H4 (cell line): ENCODE results near the gene USP9Y. TPM values are rescaled to one million over a fixed set of nuclear protein-coding genes. Genes with fewer than 3 reads are reported as not detected.
"Not testable (repeated sequence)": the region's sequence is repeated elsewhere in the genome, so short reads cannot be mapped to it uniquely, and the experiment has no call there.

Experiments used
- DNase-seq: peaks from one replicate; pipeline ENCODE4 v3.0.0-alpha.2; 2015; ENCODE audit warnings: low spot score
- total RNA-seq: library from RNA; depleted of rRNA; stranded (reverse); fragments of >200 nt; shearing (Covaris generic); gene quantifications from 2 replicates; pipeline ENCODE4 v1.2.3, GENCODE V29; 2014; rRNA removed

The USP9Y gene, protein sequence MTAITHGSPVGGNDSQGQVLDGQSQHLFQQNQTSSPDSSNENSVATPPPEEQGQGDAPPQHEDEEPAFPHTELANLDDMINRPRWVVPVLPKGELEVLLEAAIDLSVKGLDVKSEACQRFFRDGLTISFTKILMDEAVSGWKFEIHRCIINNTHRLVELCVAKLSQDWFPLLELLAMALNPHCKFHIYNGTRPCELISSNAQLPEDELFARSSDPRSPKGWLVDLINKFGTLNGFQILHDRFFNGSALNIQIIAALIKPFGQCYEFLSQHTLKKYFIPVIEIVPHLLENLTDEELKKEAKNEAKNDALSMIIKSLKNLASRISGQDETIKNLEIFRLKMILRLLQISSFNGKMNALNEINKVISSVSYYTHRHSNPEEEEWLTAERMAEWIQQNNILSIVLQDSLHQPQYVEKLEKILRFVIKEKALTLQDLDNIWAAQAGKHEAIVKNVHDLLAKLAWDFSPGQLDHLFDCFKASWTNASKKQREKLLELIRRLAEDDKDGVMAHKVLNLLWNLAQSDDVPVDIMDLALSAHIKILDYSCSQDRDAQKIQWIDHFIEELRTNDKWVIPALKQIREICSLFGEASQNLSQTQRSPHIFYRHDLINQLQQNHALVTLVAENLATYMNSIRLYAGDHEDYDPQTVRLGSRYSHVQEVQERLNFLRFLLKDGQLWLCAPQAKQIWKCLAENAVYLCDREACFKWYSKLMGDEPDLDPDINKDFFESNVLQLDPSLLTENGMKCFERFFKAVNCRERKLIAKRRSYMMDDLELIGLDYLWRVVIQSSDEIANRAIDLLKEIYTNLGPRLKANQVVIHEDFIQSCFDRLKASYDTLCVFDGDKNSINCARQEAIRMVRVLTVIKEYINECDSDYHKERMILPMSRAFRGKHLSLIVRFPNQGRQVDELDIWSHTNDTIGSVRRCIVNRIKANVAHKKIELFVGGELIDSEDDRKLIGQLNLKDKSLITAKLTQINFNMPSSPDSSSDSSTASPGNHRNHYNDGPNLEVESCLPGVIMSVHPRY (N-terminal part only)
- total RNA-seq, result 10.9 and 14.4 TPM in 2 replicates

DNA sequence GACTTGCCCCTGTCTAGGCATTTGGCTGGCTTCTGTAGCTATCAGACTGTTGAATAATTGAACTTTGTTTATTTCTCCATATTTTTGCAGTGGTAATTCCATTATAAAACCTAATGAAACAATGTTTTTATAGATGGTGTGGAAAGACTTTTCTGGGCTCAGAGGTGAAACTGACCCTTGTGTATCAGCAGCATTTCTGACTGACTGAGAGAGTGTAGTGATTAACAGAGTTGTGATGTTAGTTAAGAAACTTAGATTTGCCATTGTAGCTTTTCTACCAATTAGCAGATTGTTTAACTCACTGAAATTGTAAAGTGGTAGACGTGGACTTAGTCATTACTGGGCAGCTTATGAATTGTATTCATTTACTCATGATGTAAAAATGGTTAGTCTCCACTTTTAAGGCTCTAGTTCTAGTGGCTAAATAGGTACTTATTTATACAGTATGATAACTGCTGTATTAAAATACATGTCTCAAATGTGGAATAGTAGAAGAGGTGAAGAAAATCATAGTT is at the start of gene USP9Y:
TSS of gene USP9Y (plus strand) at position 51 of the 515 bp plus-strand sequence. CDS start 8,217 bp downstream, outside the sequence.
- DNase-seq, result no peak

DNA sequence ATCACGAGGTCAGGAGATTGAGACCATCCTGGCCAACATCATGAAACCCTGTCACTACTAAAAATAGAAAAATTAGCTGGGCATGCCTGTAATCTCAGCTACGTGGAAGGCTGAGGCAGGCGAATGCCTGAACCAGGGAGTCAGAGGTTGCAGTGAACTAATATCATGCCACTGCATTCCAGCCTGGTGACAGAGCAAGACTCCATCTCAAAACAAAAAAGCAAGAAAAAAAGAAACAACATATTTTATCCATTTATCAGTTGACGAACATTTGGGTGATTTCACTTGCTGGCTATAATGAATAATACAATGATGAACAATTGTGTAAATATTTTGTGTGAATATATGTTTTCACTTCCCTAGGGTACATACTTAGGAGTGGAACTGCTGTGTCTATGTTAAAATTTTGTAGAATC is 49.4 kb upstream of the USP9Y start:
- peak; percentile 25 for DNase-seq

DNA sequence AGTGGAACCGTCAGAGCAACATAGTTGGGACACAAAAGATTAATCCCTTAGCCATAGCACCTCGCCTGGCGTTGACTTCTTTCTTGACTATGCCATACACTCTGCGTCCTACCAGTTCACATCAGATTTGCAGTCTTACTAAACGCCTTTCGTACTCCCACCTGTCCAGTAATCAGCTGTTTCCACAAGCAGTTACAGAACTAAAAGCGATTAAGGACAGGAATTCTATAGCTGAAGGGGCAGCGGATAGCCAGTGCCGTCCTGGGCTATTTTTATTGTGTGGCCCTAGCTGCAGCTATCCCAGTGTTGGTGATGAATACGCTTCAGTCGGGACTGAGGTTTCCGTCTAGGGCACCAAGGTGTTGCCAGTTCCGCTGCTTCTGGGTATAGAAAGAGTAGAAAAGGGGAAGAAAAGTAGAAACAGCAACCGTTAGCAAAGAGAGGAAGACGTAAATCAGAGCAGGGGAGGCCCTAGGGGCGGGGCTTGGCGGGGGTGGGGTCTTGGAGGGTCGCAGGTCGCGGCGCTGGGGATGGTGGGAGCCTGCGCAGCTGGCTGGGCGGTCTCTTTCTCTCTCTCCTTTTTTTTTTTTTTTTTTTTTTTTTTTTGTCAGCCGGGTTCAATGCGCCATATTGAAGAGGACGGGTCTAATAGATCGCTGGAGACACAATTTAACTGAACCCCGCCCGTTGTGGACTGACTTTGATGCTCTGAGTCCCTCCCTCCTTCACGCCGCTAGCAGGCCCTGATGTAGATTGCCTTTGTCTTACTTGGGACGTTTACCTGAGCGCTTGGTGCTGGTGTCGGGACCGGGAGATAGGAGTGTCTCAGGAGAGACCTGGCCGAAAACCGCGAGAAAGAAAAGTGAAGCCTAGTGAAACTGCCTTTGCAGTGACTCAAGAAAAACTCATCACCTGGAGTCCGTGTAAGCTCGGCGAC is 39.0 kb upstream of the USP9Y start:
- peak; percentile 38 for DNase-seq

DNA sequence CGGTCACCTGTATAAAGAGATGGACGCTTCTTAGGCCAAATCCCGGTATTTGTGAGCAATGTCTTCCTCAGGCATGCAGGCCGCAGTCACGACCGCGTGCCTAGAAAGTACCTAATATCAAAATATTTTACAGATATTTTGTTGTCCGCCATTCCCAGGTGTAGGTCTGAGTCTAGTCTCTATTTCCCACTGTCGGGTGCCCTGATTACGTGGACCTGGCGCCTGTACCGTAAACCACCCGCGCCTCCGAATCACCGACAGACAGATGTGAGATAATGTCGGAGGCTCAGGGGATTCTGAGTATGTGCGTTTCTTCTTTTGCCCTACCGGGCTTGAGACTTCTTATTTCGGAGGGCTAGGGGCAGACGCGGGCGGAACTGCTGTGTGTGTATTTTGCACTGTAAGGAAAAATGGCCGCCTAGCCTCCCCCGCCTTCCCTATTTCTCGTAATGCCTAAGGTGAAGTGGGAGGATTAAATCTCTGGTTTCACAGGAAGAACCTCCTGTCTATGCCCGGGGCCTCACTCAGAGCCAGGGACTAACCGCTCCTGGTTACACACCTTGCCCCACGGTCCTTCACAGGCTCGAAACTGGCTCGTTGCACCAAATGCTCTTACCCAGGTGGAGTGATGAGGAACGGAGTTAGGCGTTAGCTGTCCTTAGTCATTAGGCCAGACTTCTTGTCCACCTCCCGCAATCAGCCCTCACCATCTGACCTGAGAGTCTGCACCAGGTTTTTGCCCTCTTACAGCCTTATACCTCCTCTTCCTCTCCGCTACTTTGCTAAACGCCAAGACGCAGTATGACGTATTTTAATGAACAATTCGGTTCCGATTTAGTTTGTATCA is 38.1 kb upstream of the USP9Y start:
- DNase-seq, result peak; percentile 5

DNA sequence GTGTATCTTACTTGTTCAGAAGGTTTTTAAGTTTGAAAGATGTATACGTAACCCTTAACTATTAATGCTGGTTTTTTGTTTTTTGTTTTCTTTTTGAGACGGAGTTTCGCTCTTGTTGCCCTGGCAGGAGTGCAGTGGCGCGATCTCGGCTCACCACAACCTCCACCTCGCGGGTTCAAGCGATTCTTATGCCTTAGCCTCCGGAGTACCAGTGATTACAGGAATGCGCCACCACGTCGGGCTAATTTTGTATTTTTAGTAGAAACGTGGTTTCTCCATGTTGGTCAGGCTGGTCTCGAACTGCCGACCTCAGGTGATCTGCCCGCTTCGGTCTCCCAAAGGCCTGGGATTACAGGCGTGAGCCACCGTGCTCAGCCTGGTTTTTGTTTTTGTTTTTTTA is 37.2 kb upstream of the USP9Y start:
- DNase-seq, result not testable (repeated sequence)

DNA sequence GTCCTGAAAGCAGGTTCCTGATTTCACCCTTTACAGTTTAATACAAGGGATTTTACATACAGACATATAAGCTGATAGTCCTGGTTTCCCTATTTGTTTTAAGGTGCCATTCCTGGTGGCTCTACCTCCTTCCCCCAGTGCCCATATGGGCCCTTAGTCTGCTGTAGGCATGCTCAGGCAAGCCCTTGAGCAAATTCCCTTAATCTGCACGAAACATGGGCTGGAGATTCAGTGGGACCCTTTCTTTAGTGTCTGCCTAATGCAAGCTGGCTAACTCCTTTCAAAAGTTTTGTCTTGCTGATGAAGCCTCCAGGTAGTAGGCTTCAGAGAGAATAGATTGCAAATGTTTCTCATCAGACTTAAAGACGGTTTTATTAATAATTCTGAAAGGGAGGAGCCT is 22.9 kb upstream of the USP9Y start:
- DNase-seq, result no peak

DNA sequence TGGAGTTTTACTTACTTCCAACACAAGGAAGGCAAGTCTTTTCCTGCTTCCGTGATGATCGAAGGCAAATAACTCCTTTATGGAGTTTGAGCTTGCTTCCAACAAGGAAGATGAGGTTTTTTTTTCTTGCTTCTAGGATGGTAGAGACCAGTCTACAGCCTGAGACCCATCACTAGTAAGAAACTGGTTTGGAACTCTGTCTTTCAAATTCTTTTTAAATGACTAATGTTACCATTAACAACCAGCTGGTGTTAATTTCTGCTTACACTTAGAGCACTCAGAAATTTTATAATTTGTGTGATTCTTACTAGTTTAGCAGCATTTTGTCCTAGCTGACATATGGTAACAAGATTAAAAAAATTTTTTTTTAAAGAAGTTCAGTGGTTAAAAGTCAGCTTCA is 19.5 kb upstream of the USP9Y start:
- no peak for DNase-seq

DNA sequence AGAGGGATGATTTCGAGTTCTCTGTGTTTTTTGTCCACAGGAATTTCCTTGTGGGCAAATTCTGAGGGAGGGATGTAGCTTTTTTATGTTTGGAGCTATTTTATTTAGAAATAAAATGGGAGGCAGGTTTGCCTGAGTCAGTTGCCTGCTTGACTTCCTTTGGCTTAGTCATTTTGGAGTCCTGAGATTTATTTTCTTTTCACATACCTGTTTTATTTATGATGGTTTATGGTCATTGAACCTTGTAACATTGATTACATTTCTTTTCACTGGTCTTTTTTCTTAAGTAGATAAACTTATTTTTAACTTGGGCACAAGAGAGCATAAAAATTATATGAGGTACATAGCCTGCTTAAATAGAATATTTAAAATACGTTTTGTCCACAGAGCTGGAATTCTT is 12.7 kb upstream of the USP9Y start:
- no peak for DNase-seq

DNA sequence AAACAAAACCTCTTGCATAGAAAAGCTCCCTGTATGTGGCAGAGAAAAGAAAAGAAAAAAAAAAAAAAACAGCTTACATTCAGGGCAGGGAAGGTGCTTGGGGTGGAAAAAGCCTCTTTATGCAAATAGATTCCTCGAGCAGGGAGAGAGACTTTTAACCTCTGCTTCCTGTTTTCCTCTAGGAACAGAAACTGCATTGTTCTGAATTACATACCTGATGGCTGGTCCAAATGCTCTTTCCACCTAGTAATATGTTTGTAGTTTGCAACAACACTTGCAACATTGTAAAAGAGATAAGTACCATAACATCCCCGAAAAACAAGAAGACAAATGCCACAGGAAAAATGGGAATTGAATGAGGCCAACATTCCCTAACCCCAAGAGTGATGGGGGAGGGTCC is 944 bp upstream of the USP9Y start:
- DNase-seq, result no peak

DNA sequence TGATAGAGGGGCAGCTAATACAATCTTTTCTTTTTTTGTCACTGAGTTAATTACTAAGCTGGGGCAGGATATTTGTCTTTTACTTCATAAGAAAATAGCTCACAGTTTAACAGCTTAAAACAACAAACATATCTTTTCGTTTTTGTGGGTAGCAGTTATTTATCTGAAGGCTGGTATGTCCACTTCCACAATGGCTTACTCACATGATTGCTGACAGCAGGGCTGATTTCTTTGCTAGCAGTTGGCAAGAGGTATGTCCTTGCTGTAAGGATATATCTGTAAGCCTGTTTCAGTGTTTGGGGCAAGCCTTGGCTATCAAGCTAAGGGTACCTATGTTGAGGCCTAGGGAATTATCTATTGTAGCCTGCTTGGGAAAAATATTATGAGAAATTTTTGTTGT is 1.1 kb downstream of the USP9Y start:
- peak; percentile 2 for DNase-seq

DNA sequence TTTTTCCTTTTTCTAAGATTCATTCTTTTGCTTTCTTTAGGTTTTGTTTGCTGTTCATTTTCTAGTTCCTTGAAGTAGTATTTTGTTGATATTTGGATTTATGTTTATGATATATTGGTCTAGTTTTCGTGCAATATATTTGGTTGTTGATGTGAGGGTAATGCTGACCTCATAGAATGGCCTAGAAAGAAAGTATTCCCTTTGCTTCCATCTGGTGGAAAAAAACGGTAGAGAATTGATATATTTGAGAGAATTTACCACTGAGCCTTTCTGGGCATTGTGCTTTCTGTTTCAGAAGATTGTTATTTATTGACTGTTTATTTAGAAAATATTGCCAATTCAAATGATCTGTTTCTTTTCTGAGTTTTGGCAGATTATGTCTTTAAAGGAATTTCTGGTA is 9.4 kb downstream of the USP9Y start:
- no peak for DNase-seq

DNA sequence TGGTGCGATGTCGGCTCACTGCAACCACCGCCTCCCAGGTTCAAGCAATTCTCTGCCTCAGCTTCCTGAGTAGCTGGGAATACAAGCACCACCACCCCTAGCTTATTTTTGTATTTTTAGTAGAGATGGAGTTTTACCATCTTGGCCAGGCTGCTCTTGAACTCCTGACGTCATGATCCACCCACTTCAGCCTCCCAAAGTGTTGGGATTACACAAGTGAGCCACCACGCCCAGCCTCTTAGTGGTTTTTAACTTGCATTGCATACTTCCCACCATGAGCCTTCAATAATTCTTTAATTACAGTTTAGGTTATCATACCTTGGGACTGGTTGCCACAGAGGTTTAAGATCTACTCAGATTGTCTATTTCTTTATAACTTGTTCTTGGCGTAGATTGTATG is 14.3 kb downstream of the USP9Y start:
- DNase-seq, result no peak

DNA sequence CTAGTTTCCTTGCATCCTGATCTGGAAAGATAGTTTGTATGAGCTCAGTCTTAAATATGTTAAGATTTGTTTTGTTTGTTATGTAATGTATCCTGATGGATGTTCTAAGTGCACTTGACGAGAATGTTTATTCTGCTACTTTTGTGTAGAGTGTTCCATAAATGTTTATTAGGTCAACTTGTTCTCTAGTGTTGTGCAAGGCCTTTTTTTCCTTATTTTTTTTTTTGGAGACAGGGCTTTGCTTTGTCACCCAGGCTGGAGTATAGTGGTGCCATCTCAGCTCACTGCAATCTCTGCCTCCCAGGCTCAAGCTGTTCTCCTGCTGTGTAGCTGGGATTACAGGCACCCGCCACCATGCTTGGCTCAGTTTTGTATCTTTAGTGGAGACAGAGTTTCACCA is 28.7 kb downstream of the USP9Y start:
- DNase-seq, result no peak

DNA sequence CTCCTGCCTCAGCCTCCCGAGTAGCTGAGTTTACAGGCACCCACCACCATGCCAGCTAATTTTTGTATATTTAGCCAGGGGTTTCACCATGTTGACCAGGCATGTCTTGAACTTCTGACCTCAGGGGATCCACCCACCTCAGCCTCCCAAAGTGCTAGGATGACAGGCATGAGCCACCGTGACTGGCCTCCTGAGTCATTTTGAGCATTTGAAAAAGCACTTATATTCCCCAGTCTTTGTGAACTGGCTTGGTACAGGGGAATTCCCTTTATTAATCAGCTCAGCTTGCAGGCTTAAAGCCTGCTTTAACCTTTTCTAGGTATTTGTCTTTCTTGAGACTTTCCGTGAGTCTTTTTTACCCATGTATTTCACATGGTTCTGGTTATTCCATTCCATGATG is 32.6 kb downstream of the USP9Y start:
- DNase-seq, result no peak

DNA sequence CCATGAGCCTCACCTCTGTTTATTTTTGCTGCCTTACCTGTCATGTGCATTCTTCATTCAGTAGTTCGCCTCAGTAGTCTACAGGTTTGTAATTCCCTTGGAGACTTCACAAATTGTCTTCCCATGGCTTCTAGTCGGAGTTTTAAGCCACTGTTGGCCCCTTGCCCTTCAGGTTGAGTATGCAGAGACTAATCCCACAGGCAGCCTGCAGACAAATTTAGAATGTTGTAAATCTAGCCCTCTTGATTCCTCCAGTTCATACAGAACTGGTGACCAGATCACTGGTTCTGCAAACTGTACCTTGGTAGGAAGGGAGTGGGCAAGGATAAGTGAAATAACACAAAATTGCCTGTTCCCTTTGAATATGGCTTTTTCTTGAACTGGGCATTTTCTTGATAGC is 33.0 kb downstream of the USP9Y start:
- DNase-seq, result no peak

DNA sequence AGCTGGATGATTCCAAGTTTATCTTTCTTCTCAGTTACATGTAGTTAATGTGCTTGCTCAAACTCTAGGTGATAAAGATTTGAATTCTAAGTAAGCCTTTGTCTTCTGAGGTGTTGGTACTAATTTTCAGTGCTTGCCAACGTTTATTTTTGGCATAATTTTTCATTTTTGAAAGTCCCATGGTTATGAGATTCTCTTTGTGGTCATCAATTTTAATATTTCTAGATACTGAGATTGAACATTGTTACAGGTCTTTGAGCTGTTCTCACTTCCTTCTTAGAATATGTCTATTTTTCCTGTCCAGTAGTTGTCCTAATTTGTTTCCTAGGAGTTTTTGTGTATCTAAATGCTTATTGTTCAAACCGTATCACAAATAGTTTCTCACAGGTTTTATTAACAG is 40.4 kb downstream of the USP9Y start:
- DNase-seq, result no peak

DNA sequence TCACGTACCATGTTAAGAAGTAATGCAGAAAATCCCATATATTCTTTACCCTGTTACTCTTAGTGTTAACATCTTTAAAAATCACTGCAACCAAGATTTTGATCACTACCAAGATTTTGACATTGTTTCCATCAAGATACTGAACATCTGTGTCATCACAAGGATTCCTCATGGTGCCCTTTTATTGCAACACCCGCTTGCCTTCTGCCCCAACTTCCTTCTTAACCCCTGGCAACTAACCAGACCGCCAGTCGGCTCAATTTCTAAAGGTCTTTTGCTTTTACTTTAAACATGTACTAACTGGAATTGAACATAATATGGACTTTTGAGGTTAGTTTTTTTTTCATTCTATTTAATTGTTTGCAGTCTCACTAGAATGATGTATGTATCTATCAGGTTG is 41.7 kb downstream of the USP9Y start:
- DNase-seq, result no peak

DNA sequence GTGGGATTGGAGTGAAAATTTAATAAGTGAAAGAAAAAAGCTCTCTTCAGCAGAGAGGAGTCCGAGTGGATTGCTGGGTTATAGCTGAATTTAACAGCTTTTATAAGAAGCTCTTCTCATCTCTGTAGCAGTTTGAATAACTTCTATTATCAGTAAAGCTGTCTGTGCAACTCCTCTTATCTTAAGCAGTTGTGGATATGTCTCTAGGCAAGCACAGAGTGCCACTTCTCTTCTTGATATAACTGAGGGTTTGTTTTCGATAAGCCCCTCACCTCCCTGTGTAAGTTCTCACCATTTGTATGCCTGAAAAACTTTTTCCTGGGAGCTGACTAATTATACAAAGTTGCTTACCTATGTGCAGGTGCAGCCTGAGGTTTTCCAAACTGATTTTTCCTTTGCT is 43.1 kb downstream of the USP9Y start:
- no peak for DNase-seq

DNA sequence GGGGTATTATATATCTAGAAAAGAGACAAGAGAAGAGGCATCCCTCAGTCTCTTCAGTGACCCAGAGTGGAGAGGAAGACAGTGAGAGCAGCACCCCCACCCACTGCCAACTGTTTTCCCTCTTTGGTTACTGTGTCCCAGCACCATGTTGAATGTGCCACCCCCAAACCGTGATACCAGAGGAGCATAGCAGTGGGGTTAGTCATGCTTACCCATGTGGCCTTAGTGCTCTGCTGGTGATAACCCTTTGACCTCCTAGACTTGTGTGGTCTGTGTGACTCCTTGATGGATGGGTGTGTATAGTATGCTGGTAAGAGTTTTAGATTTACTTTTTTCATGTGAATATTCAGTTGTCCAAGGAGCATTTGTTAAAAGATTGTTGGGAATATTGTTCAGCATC is 48.3 kb downstream of the USP9Y start:
- no peak for DNase-seq

DNA sequence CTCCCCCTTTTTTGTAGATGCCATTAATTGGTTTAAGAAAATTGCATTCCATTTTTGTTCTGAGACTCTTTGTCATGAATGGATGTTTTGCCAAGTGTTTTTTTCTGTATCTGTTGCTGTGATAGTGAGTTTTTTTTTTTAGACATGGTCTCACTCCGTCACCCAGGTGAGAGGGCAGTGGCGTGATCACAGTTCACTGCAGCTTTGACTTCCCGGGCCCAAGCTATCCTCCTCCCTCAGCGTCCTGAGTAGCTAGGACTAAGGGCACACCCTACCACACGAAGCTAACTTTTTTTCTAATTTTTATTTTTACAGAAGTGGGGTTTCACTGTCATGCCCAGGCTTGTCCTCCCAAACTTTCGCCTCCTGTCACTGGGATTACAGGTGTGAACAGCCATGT is 51.8 kb downstream of the USP9Y start:
- no peak for DNase-seq
